Sigmoid colon (tissue), 4 donors: ENCODE measurements around the gene LRCH1.

Experiments used
- CTCF ChIP-seq, 4 experiments: fragments of 450-650 bp in 3 of 4; fragments of 200-600 bp in 1 of 4; IDR thresholded peaks; one replicate each; pipeline ENCODE4 v1.5.1; 2016 to 2019; ENCODE audit warnings: antibody characterized with exemption in 4 of 4, mild to moderate bottlenecking in 3 of 4, moderate library complexity in 2 of 4
- EP300 ChIP-seq, 4 donors: sonication (generic); formaldehyde crosslinking; IDR thresholded peaks; one replicate each; pipeline ENCODE4 v1.6.1; 2017; ENCODE audit warnings: antibody characterized with exemption in 4 of 4

- TF ChIP-seq CTCF (IDR thresholded peaks at IDR 0.05) (no peak), EP300 (IDR thresholded peaks at IDR 0.05) (no peak)
These were observed 113.9 kb downstream of the LRCH1 start for GRCh38 chr13:46666727-46667456.
